HG03354 (cell line): ENCODE measurements around the gene METTL22.

Source experiments
- ATAC-seq: cut with Tn5 transposase; IDR thresholded peaks from one replicate; pipeline ENCODE4 v1.9.1; 2021; ENCODE audit warnings: mild to moderate bottlenecking; ENCODE audit not compliant: unreplicated experiment, poor library complexity, severe bottlenecking

The METTL22 gene

GRCh38 chr16:8660841-8661301 is 39.4 kb downstream of the METTL22 start:
- ATAC-seq = no peak

DNA sequence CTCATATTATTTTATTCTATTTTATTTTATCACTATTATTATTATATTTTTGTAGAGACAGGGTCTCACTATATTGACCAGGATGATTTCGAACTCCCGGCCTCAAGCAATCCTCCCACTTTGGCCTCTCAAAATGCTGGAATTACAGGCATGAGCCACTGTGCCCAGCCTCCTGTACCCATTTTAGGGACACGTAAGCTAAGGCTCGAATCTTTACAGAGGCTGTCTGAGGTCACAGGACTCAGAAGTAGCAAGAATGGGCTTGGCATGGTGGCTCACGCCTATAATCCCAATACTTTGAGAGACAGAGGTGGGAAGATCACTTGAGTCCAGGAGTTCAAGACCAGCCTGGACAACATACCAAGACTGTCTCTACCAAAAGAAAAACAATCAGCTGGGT is 40.2 kb downstream of the METTL22 start:
- ATAC-seq = no peak

DNA sequence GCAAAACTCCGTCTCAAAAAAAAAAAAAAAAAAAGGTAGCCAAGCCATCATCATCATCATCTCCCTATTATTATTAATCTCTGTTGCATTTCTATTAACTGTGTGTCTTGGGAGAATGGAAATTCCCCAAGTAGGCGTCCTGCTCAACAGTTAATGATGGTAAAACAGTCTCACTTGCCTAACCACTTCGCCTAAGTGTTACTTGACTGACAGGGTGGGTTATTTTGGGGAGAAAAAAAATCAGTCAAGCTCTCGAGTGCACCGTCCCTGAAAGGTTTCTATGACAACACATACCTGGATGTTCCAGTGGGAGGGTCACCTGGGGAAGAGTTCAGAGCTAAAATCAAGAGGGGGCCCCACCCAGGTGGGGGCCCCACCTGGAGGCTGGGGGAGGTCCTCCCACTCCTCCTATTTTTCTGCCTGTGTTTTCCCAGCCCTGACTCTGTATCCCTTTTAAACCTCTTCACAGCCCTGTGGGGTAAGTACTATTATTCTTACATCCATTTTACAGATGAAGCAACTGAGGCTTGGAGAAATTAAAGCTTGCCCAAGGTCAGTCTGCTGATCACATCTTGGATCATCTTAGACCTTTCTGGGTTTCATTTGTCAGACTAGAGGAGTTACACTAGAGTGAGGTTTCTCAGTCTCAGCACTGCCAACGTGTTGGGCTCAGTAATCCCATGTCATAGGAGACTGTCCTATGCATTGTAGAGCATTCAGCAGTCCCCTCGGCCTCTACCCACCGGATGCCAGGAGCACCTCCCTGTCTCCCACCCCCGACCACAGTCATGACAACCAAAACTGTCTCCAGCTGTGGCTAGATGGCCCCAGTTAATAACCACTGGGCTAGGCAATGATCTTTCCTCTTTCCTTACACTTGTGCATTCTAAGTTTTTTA is 41.9 kb downstream of the METTL22 start:
- ATAC-seq = no peak

DNA sequence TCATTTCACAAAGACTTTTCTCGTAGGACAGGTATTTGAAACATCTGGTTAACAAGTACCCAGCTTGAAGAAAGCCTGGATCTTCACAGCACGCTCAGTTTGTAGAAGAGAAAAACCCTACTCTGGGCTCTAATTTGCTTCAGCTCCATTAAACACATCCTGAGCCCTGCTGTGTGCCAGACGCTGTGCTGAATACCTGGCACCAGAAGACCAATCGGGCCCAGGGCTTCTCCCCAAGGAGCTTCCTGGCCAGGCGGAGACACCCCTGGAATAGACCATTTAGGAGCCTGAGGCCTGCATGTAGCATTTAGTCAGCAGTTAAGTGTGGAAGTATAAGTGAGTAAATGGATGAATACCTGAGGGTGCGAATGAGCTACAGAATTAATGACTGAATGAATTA is 44.0 kb downstream of the METTL22 start:
- ATAC-seq = no peak

DNA sequence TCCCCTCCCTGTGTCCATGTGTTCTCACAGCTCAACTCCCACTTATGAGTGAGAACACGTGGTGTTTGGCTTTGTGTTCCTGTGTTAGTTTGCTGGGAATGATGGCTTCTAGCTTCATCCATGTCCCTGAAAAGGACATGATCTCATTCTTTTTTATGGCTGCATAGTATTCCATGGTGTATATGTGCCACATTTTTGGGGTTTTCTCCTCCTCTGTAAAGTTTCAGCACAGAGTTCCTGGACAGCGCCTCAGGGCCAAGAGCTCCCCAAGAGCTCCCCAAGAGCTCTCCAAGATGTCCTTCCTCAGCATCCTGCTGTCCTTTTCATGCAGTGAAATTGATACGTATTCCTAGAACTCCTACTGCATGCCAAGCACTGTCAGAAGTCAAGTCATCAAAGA is 46.0 kb downstream of the METTL22 start:
- no peak for ATAC-seq

DNA sequence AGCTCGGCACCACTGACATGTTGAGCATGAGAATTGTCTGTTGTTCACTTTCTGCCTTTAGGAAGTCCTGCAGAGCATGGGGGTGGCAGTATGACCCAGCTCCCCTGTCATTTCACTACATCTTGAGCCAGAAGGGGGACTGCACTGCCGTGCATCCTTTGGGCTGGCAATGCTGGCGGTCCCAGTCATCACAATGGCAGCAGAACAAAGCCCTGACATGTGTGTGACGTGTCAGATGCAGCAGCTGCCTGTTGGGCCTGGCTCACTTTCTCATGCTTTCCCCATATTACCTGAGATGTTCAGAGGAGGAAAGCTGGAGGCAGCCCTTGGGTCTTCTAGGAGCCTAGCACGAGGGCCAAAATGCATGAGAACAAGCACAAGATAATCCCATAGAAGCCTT is 46.6 kb downstream of the METTL22 start:
- ATAC-seq = no peak

DNA sequence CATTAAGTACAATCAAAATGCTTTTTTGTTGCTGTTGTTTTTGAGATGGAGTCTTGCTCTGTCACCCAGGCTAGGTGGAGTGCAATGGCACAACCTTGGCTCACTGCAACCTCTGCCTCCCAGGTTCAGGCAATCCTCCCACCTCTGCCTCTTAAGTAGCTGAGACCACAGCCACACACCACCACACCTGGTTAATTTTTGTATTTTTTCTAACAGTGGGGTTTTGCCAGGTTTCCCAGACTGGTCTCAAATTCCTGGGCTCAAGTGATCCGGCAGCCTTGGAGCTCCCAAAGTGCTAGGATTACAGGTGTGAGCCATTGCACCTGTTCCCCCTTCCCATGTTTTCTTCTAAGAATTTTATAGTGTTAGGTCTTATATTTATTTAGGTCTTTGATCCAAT is 48.0 kb downstream of the METTL22 start:
- no peak for ATAC-seq

DNA sequence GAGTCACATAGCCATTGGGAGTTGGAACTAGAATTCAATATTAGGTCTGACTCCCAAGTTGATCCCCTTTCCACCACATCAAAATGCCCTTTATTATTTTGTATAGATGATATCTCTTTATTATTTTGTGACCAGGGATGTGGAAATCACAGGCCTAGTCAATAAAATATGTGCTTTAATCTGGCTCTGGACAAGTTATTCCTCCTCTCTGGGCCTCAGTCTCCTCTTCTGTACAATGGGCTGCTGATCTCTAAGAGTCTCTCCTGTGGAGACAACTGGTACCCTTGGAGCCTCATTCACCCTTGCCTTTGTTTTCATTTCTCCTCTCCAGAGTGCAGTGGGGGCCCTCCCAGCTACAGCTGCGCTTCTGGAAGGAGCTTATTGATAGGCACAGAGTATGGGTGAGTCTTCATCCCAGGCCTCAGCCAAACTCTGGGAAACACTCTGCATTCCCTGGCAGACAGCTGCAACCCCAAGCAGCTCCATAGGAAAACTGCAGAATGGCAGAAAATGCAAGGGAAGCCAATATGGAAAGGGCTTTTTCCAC is 48.6 kb downstream of the METTL22 start:
- no peak for ATAC-seq

GRCh38 chr16:8673611-8674412 is 52.3 kb downstream of the METTL22 start:
- peak; percentile 58 for ATAC-seq

GRCh38 chr16:8674413-8675022 is 53.0 kb downstream of the METTL22 start, which contains the start of gene ABAT:
TSS of gene ABAT (plus strand) at chr16:8674617. CDS start at chr16:8735740, 61,123 bp downstream.
- ATAC-seq = peak; percentile 100

DNA sequence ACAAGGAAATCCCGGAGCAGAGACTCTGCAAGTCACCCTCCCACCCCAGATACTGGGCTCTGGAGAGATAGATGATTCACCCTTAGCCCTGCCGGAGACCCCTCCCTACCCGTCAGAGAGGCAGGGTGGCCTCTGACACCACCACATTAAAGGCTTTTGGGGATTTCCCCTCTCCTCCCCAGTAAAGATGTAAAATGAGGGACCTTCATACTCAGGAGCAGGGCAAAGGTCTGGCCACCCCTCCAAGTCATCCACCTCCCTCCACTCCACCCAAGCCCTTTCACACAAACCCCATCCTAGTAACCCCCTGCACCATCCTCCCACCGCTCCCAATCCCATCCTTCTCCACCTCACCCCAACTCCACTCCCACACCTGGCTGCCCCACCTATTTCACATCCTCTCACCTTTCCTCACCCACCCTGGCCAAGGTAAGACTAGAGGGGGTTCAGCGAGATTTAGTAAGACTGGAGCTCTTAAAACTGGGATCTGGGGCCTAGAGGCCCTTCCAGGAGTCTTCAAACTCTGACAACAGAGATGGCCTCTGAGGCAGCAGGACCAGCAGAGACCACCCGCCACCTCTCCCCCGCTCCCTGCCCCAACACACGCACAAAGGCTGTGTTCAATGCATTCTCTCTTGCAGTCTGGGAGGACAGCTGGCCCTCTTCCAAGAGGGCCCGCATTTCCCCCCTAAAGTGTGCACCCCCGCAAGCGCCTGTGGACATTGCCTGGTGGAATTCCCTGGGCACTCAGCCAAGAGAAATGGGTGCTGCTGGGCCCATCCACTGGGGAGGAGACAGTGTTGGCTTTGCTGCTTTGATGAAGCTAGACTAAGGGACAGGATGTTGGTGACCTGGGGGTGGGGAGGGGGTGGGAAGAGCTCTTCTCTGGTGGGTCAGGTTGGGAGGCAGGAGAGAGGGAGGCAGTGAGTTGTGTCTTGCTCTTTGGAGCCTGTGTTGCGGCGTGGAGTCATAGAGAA is 54.0 kb downstream of the METTL22 start:
- ATAC-seq = no peak

GRCh38 chr16:8676160-8676547 is 54.7 kb downstream of the METTL22 start:
- no peak for ATAC-seq

- no peak for ATAC-seq
Measured at GRCh38 chr16:8676737-8677375, 55.4 kb downstream of the METTL22 start.

- ATAC-seq = no peak
Measured at GRCh38 chr16:8677481-8677880, 56.0 kb downstream of the METTL22 start.

DNA sequence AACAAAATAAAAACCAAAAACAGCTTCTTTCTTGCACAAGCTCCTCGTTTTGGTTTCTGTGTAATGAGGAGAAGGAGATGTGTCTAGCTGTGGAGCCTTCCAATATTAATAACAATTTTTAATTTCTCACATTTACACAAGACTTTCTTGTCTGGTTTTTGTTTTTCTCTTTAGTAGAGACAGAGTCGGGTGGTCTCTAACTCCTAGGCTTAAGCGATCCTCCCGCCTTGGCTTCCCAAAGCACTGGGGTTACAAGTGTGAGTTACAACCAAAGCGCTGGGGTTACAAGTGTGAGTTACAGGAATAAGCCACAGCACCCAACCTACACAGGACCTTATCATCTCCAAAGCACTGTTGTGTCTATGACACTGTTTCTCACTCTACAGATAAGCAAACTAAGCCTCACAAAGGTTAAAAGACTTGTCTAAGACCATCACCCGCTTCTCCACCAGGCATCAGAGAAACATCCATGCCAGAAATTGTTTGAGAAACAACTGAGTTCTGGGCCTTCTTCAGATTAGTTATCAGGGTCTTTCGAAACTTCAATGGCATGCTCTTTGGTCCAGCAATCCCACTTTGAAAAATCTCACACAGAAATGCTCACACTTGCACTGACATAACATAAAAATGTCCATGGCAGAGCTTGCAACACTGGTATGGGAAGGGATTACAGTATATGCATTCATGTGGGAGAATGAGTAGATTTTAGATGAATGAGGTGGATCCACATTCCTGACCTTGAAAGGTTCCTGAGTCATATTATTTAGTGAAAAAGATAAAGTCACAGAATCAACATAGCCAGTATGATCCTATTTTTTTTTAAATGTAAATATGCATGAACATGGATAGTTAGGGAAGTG is 56.8 kb downstream of the METTL22 start:
- no peak for ATAC-seq

GRCh38 chr16:8679151-8679550 is 57.7 kb downstream of the METTL22 start:
- no peak for ATAC-seq

GRCh38 chr16:8682551-8683259 is 61.2 kb downstream of the METTL22 start:
- ATAC-seq = no peak
